Panc1 (cell line): ENCODE results near the gene AWAT2. TPM values are rescaled to one million over a fixed set of nuclear protein-coding genes. Genes with fewer than 3 reads are reported as not detected.

Source experiments
- ATAC-seq: fragments of 200-7000 bp; cut with Tn5 transposase; 2 replicates; pipeline ENCODE4 v1.9.1; 2020; ENCODE audit warnings: mild to moderate bottlenecking, moderate library complexity
- BruUV-seq: library from RNA; stranded (reverse); fragments of 400-500 nt; replicated peaks from 2 replicates; lab custom pipeline; 2021; lab: Mats Ljungman, UMichigan
- CTCF ChIA-PET: fragments of 300-600 bp; sonication (Branson Sonifier 250); formaldehyde crosslinking; loops from one replicate; lab custom pipeline; 2022; ENCODE audit warnings: antibody characterized with exemption; lab: Charles Lee
- POLR2A ChIA-PET: fragments of 300-600 bp; sonication (Branson Sonifier 250); formaldehyde crosslinking; loops from one replicate; lab custom pipeline; 2022; ENCODE audit warnings: antibody characterized with exemption; lab: Charles Lee
- DNase-seq: peaks from one replicate; pipeline ENCODE4 v3.0.0-alpha.2; 2010; ENCODE audit warnings: low read depth, low spot score
- H3K27ac ChIP-seq: 2 replicates; pipeline ENCODE4 v1.5.1; 2011; ENCODE audit warnings: mild to moderate bottlenecking, low read length, inconsistent platforms
- H3K27me3 ChIP-seq: fragments of 200-500 bp; sonication (Bioruptor generic); 2 replicates; pipeline ENCODE4 v1.6.0; 2014; ENCODE audit warnings: low read length, inconsistent platforms; ENCODE audit not compliant: control insufficient read depth, insufficient read depth
- H3K36me3 ChIP-seq: fragments of 200-500 bp; sonication (Bioruptor generic); 2 replicates; pipeline ENCODE4 v1.5.1; 2014; ENCODE audit warnings: inconsistent platforms, mild to moderate bottlenecking, low read length, moderate library complexity; ENCODE audit not compliant: control insufficient read depth, insufficient read depth
- H3K4me1 ChIP-seq: 2 replicates; pipeline ENCODE4 v1.5.1; 2011; ENCODE audit warnings: inconsistent platforms, mild to moderate bottlenecking, low read length, moderate library complexity; ENCODE audit not compliant: control insufficient read depth, insufficient read depth
- H3K4me3 ChIP-seq, 2 experiments: 2 replicates each; pipeline ENCODE4 v1.5.1; 2011 to 2012; ENCODE audit warnings: low read depth in 2 of 2, low read length in 2 of 2, mild to moderate bottlenecking in 2 of 2, inconsistent platforms in 1 of 2, moderate library complexity in 1 of 2
- H3K9me3 ChIP-seq: fragments of 200-500 bp; sonication (Bioruptor generic); 2 replicates; pipeline ENCODE4 v1.5.1; 2014; ENCODE audit warnings: low read depth, mild to moderate bottlenecking, inconsistent platforms, low read length, moderate library complexity; ENCODE audit not compliant: control insufficient read depth, insufficient read depth
- CTCF ChIP-seq: fragments of 450-650 bp; IDR thresholded peaks from 2 replicates; pipeline ENCODE4 v1.5.1; 2017; ENCODE audit warnings: mild to moderate bottlenecking
- POLR2AphosphoS5 ChIP-seq: IDR thresholded peaks from 2 replicates; pipeline ENCODE4 v1.6.1; 2012; ENCODE audit warnings: mild to moderate bottlenecking, low read depth, low read length, moderate library complexity
- REST ChIP-seq, 2 experiments: IDR thresholded peaks; 2 replicates each; pipeline ENCODE4 v1.6.1; 2011 to 2012; ENCODE audit warnings: low read depth in 2 of 2, control low read depth in 1 of 2, low read length in 1 of 2, mild to moderate bottlenecking in 1 of 2, moderate library complexity in 1 of 2; ENCODE audit not compliant: insufficient read depth in 1 of 2
- SIN3A ChIP-seq: IDR thresholded peaks from 2 replicates; pipeline ENCODE4 v1.6.1; 2012; ENCODE audit warnings: low read depth, mild to moderate bottlenecking, low read length, moderate library complexity, borderline replicate concordance; ENCODE audit not compliant: insufficient read depth
- TCF7L2 ChIP-seq: IDR thresholded peaks from 2 replicates; pipeline ENCODE4 v1.6.1; 2011; ENCODE audit warnings: mild to moderate bottlenecking, low read depth, low read length, inconsistent platforms
- in situ Hi-C: cut with HindIII; loops from 2 replicates; pipeline ENCODE4 v1.10.0; 2016; ENCODE audit warnings: low sequenced_read_pairs, low pct_unique_long_range_greater_than_20kb
- intact Hi-C: fragments of 100-400 bp; cut with micrococcal nuclease; formaldehyde crosslinking; loops from one replicate; pipeline ENCODE4 v1.10.0; 2022; ENCODE audit not compliant: unreplicated experiment
- total RNA-seq: library from RNA; stranded (reverse); gene quantifications from one replicate; pipeline ENCODE4 v1.2.1, GENCODE V29; 2021; ENCODE audit not compliant: unreplicated experiment

AWAT2 gene
- total RNA-seq, 1 experiment from 2014 or later: not detected

GRCh38 chrX:70030301-70030767 lies 19.4 kb downstream of the AWAT2 start:
- POLR2A ChIA-PET: interaction anchor here (0.5 kb wide), 1 partner anchor 60 kb away, joined by 3 read pairs; no protein-coding TSS in a partner anchor
- DNase-seq (peak; percentile 25), ATAC-seq (peak; percentile 73)
- H3K9me3 ChIP-seq: no peaks in the 10 kb centered on the region
- H3K27me3 ChIP-seq: no peaks in the 10 kb centered on the region
- peak; percentile 83 for TF ChIP-seq CTCF
- no peak for TF ChIP-seq POLR2AphosphoS5
- no peaks in the 10 kb centered on the region for H3K36me3 ChIP-seq
- CTCF ChIA-PET: interaction anchor here (0.9 to 1.9 kb wide), 2 partner anchors 12 to 492 kb away, joined by 3 to 5 read pairs; no protein-coding TSS in a partner anchor
- intact Hi-C loops (loop anchor here (10.0 kb wide), 1 partner anchor 536 kb away; no protein-coding TSS in a partner anchor), in situ Hi-C loops (no loop called here)
- H3K4me3 ChIP-seq: no peak overlapping the region
- no TSS peak for BruUV-seq
- no peak overlapping the region for H3K27ac ChIP-seq
- H3K4me1 ChIP-seq: no peaks in the 10 kb centered on the region

GRCh38 chrX:70029863-70030262 lies 19.9 kb downstream of the AWAT2 start:
- Histone ChIP-seq H3K4me3 (no peak overlapping the region), H3K27ac (no peak overlapping the region), H3K9me3 (no peaks in the 10 kb centered on the region), H3K36me3 (no peaks in the 10 kb centered on the region), H3K27me3 (no peaks in the 10 kb centered on the region), H3K4me1 (no peaks in the 10 kb centered on the region)
- in situ Hi-C loops: no loop called here
- POLR2A ChIA-PET: interaction anchor here (0.5 kb wide), 1 partner anchor 59 kb away, joined by 3 read pairs; no protein-coding TSS in a partner anchor
- CTCF ChIA-PET: interaction anchor here (1.9 kb wide), 1 partner anchor 491 kb away, joined by 5 read pairs; no protein-coding TSS in a partner anchor
- intact Hi-C loops: loop anchor here (10.0 kb wide), 1 partner anchor 535 kb away; no protein-coding TSS in a partner anchor
- ATAC-seq: no peak
- DNase-seq: no peak
- TF ChIP-seq REST (IDR thresholded peaks at IDR 0.05; ENCODE audit: insufficient read depth in 1 of 2, low read depth in 2 of 2, low read length in 1 of 2): no peak
- TF ChIP-seq CTCF: no peak
- TF ChIP-seq SIN3A: no peak
- TF ChIP-seq POLR2AphosphoS5: no peak
- TF ChIP-seq TCF7L2: no peak
- no TSS peak for BruUV-seq
